Fibroblast of peridontal ligament (primary cell): ENCODE measurements around the gene MCUR1.
"Not testable (repeated sequence)": the region's sequence is repeated elsewhere in the genome, so short reads cannot be mapped to it uniquely, and the experiment has no call there.

Experiments used
- DNase-seq: peaks from one replicate; pipeline ENCODE4 v3.0.0-alpha.2; 2010; ENCODE audit errors: extremely low read depth

The MCUR1 gene

DNA sequence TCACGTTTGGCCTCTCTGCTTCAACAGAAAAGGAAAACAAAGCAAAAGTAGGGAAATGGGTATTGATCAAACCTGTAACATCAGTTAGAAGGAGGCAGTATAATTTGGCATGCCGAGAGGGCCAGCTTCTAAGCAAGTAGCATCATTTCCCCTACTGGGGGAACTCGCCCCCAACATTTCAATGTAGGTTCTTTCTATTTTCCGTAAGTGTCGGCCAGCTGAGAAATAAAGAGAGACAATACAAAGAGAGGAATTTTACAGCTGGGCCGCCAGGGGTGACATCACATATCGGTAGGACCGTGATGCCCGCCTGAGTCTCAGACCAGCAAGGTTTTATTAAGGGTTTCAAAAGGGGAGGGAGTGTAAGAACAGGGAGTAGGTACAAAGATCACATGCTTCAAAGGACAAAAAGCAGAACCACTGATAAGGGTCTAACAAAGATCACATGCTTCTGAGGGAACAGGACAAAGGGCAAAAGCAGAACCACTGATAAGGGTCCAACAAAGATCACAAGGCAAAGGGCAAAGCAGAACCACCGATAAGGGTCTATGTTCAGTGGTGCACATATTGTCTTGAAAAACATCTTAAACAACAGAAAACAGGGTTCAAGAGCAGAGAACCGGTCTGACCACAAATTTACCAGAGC is 14.4 kb upstream of the MCUR1 start:
- DNase-seq = not testable (repeated sequence)

DNA sequence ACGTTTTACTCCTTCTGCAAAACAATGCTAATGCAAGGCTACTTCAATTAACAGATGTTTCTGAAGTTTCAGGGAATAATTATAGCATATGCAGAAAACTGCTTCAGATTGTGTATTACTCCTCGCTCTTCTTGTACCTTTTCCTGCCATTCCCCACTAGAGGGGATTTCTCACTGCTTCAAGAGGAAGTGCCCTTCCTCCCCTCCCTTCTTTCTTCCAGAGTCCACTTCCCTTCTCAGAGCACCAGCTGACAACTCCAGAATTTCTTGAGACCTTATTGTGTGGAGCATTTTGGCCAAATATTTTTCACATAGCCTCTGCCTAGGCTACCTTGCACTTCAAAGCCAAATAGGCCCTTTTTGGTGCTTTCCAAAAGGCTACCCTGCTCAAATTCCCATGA is 12.7 kb upstream of the MCUR1 start:
- DNase-seq = no peak

DNA sequence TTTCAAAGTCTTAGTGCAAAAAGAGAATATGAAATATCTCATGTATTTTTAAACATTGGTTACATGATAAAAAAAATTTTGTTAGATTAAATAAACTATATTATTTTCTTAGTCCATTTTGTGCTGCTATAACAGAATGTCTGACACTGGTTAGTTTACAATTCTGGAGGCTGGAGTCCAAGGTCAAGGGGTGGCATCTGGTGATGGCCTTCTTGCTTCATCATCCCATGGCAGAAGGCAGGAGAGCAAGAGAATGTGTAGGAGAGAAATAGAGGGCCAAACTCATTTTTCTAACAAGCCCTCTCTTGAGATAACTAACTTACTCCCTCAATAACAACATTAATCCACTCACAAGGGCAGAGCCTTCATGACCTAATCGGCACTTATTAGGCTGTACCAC is 11.5 kb upstream of the MCUR1 start:
- no peak for DNase-seq

DNA sequence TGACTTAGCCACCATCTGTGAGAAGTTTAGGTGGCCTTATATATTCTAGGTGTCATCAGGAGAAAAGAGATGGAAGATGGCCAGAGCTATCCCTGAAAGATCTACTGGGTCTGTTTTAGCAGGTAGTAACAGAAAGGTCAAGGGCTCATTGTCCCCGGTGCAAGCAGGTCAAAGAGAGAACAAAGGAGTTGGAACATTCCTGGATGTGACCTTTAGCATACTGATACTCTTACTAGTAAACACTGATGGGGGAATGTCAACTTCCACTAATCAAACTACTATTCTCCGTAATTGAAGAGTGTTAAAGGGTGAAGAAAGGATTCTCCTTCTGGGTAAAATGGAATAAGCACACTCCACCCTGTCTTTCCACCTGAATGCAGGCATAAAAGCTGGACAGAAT is 4.0 kb upstream of the MCUR1 start:
- no peak for DNase-seq

DNA sequence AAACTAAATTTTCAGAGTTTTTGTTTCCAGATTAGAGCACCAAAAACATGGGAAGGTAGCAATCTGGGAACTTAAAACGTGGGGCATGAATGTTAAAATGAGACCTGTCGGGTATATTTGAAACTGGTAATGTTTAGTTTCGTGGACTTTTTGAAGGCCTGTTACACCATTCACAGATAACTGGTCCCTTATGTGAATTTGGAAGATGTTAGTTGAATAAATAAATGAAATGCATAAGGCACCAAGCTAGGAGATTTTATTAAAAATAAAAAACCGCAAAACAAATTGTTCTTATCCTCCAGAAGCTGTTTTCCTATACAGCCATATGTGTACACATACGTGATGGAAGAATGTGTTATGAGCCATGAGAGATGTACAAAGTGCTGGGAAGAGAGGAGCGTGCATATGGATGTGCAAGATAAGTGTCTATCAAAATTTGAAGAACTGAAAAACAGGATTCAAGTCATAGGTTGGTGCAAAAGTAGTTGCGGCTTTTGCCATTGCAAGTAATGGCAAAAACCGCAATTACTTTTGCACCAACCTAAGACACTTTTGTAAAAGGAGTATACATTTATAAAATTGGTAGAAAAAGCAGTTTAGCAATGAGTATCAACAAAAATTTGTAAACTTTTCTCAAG is 700 bp upstream of the MCUR1 start:
- DNase-seq = peak; percentile 14

DNA sequence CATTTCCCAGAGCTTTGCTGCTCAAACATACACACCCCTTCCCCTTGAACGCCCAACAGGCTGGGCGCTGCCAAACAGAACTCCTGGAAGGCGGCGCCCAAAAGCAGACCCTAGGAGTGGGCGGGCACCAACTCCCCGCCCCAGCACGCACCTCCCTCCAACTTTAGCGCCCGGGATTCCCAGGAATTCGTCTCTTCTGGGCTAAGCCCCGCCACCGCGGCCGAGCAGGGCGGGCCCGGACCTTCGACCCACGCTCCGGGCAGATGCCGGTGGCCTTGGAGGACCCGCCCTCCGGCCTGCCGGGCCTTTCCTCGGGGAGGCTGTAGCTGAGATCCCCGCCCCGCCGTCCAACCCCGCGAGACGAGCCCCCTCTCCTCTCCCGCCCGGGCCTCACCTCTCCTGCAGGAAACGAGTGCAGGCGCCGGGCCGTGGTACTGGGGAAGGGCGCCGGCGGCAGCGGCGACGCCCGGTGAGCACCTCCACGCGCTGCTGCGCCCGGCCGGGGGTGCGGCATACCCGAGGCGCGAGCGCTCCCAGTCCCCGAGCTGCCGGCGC is 659 bp downstream of the MCUR1 start:
- peak; percentile 56 for DNase-seq

DNA sequence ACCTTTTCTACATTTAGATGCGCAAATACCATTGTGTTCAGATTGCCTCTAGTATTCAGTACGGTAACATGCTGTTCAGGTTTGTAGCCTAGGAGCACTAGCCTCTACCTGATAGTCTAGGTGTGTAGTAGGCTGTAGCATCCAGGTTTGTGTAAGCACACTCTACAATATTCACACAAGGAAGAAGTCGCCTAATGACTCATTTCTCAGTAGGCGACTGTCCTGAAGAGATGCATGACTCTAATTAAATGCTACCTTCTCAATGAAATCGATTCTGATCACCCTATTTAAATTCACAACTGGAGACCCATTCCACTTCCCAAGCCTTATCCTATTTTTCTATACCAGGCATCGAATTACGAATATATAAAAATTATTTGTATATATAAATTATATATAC is 1.3 kb downstream of the MCUR1 start:
- no peak for DNase-seq

DNA sequence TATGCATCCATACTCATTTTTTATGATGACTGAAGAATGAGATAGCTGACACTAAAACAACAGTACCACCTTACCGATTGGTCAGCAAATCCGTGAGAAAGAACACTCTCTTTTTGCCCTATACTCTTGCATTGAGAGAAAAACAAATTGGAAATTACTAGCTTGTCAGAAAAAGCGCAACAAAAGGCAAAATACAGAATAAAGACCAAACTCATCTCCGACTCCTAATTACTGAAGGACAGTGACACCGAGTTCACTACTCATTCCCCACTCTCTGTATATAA is 2.1 kb downstream of the MCUR1 start:
- DNase-seq = no peak

DNA sequence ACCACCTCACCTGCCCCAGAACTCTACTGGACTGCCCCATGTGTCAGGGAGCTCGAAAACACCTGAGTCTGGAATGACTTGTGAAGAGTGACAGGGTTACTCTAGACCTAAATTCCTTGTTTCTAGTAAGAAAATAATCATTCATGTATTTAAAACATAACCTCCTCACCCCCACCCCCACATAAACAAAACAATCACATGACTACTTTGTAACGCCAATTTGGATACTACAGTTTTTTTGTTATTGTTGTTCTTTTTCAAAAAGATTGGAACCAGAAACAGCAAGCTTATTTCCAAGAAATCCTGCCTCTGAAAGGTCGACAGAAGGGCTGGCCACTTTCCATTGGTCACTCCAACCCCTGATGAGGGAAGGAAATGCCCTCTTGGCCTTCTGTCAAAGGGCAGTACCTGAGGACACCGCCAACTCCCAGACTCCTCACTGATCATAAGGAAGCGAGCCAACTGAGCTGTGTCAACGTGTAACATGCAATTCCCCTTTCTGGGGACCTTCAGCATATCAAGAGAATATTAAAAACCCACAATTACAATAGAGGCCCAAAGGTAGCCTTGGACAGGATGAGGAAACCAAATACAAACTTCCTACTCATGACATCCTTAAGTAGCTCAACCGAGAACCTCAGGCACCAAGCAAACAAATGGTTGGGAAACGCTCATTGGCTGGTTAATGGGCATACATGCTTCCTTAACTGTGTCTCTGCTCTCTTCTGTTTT is 2.6 kb downstream of the MCUR1 start:
- no peak for DNase-seq

DNA sequence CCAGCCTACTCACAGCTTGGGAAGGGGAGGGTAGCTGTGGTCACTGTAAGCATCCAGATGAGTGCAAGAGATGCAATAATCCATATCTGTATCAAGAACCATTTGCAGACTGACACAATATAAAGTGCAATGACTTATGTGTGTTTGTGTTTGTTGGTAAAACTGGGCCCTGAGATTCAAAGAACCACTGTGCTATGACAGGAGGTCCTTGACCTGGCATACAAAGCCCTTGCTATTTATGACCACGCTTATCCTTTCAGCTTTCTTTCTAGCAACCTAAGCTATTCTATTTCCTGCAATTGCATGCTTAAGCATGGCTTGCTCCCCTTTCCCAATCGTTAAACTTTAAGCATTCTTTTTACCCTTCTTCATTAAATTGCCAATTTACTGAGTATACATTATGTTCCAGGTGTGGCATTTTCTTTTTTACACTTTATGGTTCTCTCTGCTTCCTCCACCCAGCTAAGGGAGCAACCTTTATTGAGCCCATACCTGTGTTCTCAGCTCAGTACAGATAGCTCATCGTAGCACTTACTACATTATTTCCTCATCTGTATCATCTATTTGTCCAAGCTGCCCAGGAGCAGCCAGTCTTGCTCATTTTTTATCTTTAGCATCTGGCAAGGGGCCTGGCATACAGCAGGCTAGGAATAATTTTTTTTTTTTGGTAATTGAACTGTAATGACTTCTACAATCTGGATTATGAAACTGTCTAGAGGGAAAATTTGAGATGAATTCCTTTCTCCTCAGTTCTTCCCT is 3.5 kb downstream of the MCUR1 start:
- DNase-seq = peak; percentile 41

DNA sequence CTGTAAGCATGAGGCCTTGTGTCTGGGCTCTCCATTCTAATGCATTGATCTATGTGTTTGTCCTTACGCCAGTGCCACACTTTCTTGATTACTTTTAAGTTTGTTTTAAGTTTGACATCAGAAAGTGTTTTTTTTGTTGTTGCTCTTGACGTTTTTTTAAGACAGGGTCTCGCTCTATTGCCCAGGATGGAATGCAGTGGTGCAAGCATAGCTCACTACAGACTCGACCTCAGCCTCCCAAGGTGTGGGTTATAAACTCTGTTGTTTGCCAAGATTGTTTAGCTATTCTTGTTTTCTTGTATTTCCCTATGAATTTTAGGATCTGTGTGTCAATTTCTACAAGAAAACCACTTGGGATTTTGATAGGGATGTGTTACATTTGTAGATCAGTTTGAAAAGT is 5.6 kb downstream of the MCUR1 start:
- no peak for DNase-seq

DNA sequence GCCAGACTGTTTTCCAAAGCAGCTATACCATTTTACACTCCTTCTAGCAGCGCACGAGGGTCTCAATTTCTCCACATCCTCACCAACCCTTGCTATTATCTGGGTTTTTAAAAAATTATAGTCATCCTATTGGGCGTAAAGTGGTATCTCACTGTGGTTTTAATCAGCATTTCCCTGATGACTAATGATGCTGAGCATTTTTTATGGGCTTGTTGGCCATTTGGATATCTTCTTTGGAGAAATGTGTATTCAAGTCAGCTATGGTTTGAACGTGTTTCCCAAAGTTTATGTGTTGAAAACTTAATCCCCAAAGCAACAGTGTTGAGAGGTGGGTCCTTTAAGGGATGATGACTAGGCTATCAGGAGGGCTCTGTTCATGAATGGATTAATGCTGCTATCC is 6.7 kb downstream of the MCUR1 start:
- DNase-seq = no peak

DNA sequence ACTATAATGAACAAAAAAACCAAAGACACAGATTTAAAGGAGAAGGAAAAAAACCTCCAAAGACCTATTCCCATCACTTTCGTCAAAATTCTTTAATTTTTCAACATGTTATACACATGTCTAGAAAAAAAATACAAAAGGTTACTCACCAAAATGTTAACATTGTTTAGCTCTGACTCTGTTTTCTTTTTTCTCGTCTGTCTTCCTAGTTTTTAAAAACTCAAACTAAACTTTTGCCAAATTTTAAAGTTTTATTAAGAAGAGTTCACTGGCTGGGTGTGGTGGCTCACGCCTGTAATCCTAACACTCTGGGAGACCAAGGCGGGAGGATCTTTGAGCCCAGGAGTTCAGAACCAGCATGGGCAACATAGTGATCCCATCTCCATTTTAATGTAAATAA is 10.8 kb downstream of the MCUR1 start:
- DNase-seq = peak; percentile 30

DNA sequence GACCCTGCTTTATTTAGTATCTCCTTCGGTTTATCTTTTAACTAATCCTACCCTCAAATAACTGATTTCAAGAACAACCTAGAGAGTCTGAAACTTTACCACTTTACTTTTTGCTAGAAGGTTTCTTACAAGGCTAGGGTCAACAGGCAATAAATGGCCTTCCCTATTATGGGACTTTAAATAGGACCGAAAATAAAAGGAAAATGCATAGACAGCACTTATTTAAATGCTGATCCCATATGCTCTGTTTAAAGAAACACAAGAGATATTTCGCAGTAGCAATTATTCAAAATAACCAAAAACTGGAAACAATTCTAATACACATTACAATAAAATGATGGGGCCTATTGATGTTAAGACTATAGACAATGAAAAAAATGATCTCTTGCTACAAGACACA is 13.7 kb downstream of the MCUR1 start:
- no peak for DNase-seq

DNA sequence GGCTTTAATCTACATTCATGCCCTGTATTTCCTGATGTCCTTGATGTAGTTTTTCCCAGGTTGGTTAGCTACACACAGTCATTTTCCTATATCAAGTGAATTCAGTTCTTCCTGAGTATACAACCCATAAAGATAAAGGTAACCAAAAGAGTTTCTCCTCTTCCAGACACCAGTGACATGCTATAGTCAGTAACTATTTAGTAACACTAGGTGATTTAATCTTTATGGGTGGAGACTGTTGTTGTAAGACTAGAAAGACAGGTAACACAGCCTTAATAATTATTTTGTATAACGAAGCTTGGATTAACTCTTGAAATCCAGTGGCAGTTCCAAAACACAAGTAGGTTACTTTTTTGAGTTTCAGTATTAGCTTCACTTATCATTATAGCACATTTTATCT is 17.6 kb downstream of the MCUR1 start:
- DNase-seq = no peak

DNA sequence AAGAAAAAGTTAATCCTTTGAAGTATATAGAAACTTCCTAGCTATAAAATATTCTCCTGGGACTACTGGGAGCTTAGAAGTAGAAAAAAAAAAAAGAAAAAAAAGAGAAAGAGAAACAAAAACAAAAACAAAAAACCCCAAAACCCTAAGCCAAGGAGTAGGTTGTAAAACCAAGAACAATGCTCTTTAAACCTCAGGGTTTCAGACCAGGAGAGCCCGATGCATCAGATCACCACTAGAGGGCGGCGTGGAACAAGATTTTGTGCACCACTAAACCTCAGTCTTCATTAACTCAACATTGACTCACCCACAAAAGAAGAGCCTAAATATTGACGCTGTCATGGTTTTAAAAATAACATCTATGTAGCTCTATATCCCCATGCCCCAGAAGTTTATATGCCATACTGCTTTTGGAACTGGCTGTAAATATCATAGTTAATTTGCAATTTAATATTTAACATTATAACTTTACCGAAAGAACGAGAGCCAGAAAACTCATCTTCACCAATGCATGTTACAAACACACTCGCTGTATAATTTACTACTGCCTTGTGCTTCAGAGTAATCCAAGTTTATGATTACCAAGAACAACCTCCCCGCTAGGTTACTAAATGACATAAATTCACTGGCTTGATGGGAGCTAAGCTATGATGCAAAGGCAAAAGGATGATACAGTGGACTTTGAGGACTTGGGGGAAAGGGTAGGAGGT is 19.2 kb downstream of the MCUR1 start:
- DNase-seq = peak; percentile 89

DNA sequence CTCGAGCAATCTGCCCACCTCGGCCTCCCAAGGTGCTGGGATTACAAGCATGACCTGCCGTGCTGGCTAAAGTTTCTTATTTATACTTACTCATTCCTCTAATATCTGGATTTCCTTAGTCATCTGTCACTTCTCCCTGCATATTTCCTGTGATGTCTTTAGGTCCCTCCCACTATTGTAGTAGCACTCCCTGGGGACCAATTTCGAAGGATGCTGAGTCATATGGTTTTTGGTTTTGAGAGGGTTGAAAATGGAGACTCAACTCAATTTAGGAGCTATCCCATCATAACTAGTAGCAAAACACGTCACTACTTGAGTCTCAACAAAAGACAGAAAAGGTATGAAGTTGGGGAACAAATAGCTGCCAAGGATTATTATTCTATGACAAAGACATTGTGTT is 20.2 kb downstream of the MCUR1 start:
- DNase-seq = peak; percentile 75

DNA sequence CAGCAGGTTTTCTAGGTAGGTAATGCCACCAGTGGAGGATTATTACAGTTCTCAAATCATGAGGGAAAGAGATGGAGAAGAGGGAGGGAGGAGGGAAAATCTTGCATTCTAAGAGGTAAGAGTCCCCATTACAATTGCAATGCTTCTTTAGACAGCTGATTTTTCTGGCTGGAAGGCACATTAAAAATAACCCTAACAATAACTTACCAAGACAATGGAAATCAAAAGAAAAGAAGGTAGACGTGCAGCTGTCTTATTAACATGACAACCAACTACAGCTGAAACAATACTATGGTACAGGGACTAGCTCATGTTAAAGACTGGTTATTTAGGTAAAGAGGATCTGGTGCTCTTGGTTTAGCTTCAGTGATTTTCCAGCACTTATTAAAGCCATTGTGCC is 24.6 kb downstream of the MCUR1 start:
- no peak for DNase-seq

DNA sequence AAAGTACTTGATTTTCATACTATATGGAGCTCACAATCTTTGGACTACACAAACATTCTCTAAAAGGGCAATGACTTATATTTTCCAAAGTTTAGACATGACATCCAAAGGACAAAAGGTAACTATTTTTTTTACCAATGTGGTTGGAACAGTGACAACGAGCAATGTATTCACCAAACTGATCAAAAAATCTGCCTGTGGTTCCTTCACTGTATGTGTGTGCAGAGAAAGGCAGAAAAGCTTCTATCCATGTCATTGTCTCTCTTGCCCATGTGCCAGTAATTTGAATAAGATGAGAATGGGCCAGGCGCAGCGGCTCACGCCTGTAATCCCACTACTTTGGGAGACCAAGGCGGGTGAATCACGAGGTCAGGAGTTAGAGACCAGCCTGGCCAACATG is 25.5 kb downstream of the MCUR1 start:
- no peak for DNase-seq

DNA sequence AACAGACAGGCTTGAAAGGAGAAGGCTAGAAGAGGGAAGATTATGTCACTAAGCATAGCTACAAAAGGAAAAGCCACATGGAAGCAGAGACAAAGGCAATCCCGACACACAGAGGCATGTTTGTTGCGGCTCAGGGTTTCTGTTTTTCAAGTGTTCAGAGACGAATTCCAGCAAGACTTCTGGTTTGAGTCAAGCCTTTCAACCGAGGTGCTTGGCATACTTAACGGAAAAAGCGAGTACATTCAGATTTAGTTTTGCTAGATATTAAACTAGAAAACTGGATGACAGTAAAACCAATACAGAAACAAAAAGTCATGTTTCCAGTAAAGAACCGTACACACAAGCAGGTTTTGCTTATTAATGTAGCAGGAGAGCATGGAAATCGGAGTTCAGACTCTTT is 27.2 kb downstream of the MCUR1 start:
- peak; percentile 78 for DNase-seq

DNA sequence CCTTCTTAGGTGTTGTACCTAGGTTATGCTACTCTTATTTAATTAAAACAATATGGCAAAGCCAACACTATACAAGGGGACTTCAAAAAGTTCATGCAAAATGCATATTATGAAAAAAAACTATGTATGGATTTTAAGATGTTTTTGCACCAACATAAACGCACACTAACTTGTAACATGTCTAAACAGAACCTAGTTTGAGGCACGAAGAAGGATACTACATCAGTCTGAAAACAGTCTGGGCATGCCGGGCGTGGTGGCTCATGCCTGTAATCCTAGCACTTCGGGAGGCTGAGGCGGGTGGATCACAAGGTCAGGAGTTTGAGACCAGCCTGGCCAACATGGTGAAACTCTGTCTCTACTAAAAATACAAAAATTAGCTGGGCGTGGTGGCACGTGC is 34.2 kb downstream of the MCUR1 start:
- DNase-seq = not testable (repeated sequence)

DNA sequence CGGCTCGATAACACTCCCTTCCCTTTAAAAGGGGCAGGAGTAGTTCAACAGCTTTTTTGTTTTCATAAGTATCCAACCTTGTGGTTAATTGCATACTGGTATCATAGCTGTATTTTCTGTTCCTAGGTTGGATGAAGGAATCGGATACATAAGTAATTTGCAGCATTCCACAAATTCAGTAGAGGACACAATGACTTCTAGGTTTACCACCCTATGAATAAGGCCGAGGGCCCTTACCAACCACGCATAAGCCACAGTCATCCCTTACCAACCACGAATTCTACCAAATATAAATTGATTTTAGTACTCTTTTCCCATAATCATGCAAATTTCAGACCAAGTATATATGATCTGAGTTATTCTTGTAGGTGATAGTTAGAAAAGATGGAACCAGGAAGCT is 36.3 kb downstream of the MCUR1 start:
- DNase-seq = no peak
